ENCODE data around the gene CRLF3.
"Not testable (repeated sequence)": the region's sequence is repeated elsewhere in the genome, so short reads cannot be mapped to it uniquely, and the experiment has no call there.

CRLF3 gene, protein sequence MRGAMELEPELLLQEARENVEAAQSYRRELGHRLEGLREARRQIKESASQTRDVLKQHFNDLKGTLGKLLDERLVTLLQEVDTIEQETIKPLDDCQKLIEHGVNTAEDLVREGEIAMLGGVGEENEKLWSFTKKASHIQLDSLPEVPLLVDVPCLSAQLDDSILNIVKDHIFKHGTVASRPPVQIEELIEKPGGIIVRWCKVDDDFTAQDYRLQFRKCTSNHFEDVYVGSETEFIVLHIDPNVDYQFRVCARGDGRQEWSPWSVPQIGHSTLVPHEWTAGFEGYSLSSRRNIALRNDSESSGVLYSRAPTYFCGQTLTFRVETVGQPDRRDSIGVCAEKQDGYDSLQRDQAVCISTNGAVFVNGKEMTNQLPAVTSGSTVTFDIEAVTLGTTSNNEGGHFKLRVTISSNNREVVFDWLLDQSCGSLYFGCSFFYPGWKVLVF

DNA sequence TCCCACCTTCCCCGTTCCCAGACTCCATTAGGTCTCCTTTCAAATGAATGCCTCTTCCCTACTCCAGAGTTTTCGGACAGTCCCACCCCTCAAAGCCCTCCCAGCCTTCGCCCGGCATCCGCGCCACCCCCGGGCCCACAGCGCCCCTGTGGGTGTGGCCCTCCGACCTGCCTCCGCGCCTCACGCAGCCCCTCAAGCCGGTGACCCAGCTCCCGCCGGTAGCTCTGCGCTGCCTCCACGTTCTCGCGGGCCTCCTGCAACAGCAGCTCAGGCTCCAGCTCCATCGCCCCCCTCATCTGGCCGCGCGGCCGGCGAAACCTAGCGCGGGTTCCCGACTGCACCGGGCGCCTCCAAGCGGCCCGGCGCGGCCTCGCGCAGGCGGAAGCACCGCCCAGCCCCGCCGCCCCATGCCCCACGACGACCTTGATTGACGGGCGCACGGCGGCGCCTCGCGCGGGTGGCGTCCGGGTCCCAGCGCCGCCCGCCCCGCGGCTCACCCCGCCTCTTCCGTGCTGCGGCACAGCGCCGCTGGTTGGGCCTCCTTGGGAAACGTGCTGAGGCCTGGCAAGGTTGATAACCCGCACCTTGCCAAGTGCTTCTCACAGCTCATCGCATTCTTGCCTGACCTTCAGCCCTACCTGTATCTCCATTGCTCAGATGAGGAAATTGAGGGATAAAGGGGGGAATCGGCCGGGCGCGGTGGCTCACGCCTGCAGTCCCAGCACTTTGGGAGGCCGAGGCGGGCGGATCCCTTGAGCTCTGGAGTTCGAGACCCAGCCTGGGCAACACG lies at the start of gene CRLF3:
CRLF3 (minus strand) TSS at position 337 of the 790 bp plus-strand sequence; CDS start at position 296, 41 bp downstream.
- DNase-seq (ENCODE audit: low read depth), result peak; percentile 67

DNA sequence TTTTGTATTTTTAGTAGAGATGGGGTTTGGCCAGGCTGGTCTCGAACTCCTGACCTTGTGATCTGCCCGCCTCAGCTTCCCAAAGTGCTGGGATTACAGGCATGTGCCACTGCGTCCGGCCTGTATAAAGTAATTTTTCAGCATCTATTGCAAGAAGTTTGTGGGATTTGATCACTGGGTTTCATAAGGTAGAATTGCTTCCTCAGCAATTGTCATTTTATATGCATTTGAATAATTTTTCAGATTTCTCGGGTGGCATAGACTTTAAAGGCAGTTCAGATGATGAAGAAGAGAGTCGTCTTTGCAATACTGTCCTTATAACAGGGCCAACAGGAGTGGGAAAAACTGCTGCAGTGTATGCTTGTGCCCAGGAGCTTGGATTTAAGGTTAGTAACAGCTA lies 44.5 kb upstream of the CRLF3 start:
- DNase-seq (ENCODE audit: low read depth), result no peak

DNA sequence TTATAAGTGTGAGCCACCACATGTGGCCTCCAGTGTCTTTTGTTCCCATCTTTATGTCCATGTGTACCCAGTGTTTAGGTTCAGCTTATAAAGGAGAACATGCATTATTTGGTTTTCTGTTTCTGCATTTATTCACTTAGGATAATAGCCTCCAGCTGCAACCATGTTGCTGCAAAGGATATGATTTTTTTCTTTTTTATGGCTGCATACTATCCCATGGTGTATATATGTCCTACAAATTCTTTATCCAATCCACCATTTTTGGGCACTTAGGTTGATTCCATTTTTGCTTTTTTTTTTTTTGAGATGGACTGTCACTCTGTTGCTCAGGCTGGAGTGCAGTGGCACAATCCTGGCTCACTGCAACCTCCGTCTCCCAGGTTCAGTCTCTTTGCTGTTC lies 40.1 kb upstream of the CRLF3 start:
- no peak for DNase-seq (ENCODE audit: low read depth)

DNA sequence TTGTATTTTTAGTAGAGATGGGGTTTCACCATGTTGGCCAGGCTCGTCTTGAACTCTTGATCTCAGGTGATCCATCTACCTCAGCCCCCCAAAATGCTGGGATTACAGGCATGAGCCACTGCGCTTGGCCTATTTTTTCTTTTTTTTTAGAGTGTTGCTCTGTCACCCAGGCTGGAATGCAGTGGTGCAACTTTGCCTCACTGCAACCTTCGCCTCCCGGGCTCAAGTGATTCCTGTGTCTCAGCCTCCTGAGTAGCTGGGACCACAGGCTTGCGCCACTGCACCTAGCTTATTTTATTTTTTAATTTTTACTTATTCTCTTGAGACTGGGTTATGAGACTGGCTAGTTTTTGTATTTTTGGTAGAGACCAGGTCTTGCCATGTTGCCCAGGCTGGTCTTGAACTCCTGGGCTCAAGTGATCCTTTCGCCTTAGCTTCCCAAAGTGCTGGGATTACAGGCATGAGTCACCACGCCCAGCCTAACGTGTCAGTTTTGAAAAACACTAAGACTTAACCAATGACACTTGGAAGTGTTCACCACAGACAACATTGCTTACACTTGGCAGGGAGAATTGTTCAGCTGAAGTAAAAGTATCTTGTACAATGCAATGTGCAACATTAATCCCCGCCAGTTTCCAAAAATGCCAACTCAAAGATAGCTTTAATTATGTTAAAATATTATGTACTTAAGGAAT lies 34.2 kb upstream of the CRLF3 start:
- DNase-seq (ENCODE audit: low read depth), result no peak

DNA sequence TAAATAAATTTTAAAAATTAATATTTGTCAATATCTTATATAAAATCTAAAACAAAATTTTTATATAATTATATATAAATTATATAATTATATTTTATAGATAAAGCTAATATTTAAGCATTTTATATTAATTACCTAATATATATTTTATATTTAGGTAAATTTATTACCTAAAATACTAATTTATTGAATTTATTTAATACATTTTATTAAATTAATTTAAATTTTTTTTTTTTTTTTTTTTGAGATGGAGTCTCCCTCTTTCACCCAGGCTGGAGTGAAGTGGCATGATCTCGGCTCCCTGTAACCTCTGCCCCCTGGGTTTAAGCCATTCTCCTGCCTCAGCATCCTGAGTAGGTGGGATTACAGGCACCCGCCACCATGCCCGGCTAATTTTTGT lies 29.7 kb upstream of the CRLF3 start:
- DNase-seq (ENCODE audit: low read depth), result no peak

DNA sequence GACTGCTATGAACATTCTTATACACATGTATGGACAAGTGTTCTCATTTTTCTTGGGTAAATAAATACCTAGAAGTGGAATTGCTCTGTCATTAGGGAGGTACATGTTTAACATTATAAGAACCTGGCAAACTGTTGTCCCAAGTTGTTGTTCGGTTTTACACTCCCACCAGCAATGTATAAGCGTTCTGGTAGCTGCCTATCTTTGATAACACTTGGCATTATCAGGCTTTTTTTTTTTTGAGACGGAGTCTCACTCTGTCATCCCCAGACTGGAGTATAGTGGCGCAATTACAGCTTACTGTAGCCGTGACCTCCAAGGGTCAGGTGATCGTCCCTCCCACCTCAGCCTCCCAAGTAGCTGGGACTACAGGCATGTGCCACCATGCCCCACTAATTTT lies 23.5 kb upstream of the CRLF3 start:
- DNase-seq (ENCODE audit: low read depth), result no peak

DNA sequence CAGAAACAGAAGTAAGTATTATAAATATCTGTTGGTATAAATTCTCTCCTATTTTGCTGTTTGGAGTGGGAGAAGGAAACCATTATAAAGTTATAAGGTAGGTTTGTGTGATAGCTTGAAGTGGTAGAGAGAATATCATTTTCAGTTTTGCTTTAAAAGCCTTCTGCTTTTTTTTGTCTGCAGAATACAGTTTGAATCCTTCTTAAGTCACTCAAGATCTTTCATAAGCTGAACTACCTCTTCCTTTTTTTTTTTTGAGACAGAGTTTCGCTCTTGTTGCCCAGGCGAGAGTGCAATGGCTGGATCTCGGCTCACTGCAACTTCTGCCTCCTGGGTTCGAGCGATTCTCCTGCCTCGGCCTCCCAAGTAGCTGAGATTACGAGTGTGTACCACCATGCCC lies 16.3 kb upstream of the CRLF3 start:
- DNase-seq (ENCODE audit: low read depth), result no peak

DNA sequence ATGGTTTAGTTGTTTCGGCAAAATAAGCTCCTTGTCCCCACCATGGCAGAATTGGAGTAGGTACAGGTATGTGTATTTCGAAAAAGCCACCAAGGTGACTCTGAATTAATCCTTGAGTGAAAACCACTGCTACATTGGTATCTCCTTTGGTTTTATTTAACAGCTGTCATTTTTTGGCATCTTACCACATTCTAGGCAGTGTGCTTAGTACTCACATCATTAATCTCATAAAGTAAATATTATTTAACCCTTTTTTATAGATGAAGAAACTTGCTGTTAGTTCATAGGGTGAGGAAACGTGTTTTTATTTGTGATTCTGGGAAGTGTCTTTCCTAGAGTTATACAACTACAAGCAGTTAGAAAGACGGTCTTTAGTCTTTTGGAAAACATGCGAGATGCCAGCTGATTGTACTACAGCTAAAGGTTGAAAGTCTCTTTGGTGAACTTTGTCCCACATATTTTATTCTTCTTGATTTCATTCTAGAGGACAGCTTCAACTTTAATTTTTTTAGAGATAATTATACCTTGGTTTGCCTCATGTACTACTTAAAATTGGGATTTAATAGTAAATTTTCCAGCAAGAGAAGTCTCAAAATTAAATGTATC lies 13.8 kb upstream of the CRLF3 start:
- no peak for DNase-seq (ENCODE audit: low read depth)

DNA sequence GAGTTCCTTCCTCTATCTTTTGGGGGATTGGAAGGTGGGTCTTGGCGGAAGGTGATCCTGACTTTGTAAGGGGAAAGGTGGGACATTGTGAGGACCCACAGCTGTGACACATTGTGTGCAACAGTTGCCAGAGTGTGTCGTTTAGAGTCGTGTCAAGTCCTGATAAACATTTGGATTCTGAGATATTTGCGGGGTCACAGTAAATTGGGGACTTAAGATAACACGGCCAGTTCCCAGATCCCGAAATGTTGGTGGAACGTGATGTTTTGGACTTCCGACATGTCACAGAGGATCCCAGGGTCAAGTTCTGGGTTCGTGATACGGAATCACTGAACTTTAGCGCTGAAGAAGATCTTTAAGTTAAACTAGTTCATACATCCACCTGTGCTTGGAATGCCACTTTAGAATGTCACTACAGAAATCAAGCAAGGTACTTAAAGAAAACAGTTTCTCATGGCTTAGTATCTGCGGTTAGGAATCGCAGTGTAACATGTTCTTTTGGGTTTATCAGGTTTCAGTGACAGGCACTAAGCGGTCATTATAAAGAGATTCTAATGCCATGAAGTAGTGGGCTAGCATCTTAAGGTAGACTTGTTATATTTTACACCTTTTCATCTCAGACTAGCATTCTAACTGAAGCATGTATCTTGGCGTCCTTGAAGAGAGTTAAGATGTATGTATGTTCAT lies 8.1 kb upstream of the CRLF3 start:
- no peak for DNase-seq (ENCODE audit: low read depth)

DNA sequence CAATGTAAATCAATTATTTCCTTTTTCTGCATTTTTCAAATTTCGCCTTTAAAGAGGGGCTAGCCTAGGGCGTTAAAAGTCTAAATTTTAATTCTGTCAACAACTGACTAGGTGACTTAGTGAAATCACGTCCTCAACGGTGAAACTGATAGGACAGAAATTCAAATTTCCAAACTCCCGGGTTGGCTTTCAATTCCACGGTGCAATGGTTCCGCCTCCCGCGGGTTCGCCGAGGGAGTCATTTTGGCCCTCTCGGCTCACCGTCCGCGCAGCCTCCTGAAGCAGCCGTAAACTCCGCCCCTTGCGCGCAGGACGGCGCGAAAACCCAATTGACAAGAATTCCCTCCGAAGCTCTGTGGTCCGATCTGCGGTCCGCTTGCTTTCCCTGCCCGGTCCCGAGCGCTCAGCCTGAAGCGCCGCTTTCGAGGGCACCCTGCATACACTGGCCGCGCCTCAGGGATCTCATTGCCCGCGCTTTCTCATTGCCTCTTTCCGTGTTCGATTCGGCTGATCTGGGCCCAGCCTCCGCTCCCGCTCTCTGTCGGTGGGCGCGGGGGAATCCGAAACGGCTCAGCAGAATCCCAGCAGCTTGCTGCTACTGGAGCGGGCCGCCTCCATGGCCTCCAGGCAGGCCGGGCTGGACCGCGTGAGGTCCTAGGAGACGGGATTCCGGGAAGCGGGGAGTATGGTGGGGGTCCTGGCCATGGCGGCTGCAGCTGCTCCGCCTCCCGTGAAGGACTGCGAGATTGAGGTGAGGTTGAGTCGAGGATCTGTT lies 7.4 kb upstream of the CRLF3 start, which contains the start of gene ATAD5:
ATAD5 (plus strand) TSS at position 304 of the 775 bp plus-strand sequence; CDS start at position 686, 382 bp downstream.
- peak; percentile 75 for DNase-seq (ENCODE audit: low read depth)

DNA sequence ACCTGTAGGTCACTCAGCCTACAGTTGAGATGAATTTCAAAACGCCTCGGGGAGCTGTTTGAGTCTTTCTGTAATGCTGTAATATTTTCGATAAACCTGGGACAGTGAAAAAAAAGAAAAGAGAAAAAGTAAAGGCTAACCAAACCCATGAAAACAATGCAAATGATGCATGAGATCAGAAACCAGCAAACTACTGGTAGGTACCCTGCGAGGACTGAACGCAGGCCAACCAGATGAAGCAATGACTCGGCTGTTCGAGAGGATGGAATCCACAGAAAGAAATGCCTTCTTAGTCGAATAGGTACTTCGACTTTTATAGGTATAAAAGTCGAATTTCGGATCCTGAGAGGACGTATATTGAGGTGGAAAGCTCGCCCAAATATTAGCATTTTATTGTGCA lies 6.8 kb upstream of the CRLF3 start:
- DNase-seq (ENCODE audit: low read depth), result no peak

DNA sequence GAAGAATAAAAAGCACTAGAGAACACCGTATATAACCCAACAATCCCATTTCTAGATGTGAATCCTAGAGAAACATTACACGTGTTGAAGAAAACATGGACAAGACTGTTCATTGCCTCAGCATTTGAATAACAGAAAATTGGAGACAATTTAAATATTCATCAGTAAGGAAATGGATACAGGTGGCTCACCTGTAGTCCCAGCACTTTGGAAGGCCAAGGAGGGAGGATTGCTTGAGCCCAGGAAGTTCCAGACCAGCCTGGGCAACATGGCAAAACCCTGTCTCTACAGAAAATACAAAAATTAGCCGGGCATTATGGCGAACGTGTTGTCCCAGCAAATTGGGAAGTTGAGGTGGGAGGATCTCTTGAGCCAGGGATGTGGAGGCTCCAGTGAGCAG lies 4.5 kb upstream of the CRLF3 start:
- no peak for DNase-seq (ENCODE audit: low read depth)

DNA sequence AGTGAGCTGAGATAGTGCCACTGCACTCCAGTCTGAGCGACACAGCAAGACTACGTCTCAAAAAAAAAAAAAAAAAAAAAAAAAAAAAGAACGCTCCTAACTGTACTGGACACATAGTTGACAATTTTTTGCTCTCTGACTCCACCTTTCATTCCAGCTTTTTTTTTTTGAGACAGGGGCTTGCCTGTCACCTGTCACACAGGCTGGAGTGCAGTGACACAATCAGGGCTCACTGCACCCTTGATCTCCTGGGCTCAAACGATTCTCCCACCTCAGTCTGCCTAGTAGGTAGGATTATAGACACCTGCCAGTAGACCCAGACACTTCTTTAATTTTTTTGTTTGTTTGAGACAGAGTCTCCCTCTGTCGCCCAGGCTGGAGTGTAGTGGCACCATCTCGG lies 2.6 kb upstream of the CRLF3 start:
- DNase-seq (ENCODE audit: low read depth), result no peak

DNA sequence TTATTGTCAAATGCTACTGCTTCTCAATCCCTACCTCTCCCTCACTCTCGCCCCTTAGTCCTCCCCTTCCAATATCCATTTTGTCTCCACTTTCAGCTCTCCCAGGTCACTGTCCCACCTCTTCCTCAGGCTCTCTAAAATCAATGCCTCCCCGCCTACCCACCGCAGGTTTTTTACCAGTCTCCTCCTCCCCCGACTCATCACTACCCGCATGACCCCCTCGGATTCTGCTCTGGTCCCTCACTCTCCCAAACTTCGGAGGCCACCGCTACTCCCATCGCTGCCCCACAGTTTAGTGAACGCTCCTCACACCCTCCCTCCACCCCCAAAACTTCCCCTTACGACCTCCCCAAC lies 513 bp downstream of the CRLF3 start:
- no peak for DNase-seq (ENCODE audit: low read depth)

DNA sequence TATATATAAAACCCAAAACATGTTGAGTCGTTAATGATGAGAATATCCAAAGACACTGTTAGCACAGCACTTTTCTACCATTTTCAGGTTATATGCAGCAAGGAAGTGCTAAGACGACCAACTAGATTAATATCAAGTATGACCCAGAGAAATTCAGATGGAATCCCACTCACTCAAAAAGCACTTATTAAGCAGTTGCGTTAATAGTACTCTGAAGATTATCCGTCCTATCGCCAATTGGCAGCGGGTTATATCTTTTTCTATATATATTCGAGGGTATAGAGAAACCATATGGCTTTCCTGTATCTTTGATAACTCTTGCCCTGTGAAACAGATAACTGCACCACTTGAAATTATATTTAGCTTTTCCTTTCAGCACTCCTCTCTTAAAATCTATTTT lies 1.1 kb downstream of the CRLF3 start:
- DNase-seq (ENCODE audit: low read depth), result no peak

DNA sequence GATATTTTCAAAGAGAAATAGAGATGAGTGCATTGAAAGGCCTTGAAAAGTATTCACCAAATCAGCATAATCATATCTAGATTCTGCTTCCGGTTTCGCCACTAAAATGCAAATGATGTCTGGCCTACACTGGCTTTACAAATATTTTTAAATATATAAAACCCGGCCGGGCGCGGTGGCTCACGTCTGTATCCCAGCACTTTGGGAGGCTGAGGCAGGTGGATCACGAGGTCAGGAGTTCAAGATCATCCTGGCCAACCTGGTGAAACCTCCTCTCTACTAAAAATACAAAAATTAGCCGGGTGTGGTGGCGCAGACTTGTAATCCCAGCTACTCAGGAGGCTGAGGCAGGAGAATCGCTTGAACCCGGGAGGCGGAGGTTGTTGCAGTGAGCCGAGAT lies 1.6 kb downstream of the CRLF3 start:
- not testable (repeated sequence) for DNase-seq (ENCODE audit: low read depth)

DNA sequence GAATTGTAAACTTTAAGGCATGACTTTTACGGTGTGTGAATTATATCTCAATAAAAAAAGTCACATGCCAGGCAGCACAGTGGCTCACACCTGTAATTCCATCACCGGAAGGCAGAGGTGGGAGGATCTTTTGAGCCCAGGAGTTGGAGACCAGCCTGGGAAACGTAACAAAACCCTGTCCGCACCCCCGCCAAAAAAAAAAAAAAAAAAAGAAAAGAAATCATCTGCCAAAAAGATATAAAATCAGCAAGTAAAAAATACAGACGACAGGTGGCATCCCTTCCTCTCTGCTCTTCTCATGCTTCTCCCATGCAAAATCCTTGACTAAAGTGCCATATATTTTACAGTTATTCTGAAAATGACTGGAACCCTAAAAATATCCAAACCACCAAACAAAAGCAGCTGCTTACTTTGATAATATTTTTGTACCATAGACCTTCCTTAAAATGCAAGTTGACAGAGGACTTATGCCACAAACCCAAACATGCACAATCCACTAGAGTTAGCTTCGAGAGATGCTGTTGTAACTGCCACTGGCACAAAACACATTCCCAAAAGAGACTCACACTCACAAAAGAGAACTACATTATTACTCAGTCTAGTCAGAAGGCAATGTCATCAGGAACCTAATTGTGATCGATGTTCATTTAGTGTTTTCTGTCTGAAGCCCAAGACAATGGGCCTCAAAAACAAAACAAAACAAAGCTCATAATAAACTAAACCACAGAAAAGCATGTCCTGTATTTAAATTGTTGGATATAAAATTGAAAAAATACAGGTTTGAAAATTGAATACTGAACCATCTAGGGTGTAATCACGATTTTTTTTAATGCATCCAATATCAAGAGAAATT lies 2.4 kb downstream of the CRLF3 start:
- no peak for DNase-seq (ENCODE audit: low read depth)

DNA sequence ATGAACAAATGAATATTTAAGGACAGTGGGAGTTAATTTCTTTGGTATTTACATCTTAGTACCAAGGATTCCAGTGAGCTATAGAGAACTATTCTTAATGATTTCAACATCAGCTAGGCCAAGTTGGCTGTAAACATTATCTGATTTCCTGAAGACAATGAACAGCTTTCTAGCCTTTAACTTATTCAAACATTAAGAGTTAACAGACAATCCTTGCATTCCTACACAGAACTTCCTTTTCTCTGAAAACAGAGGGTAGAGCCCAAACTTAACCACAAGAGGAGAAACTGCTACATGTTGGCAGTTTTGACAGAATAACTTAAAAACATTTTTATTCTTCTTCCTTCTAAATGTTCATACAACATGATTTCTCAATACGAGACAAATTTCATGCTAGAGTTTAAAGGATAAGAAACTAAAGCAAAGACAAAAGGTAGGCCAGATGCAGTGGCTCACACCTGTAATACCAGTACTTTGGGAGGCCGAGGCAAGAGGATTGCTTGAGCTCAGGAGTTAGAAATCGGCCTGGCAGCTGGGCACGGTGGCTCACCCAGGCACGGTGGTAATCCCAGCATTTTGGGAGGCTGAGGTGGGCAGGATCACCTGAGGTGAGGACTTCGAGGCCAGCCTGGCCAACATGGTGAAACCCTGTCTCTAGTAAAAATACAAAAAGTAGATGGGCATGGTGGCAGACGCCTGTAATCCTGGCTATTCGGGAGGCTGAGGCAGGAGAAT lies 4.4 kb downstream of the CRLF3 start:
- no peak for DNase-seq (ENCODE audit: low read depth)

DNA sequence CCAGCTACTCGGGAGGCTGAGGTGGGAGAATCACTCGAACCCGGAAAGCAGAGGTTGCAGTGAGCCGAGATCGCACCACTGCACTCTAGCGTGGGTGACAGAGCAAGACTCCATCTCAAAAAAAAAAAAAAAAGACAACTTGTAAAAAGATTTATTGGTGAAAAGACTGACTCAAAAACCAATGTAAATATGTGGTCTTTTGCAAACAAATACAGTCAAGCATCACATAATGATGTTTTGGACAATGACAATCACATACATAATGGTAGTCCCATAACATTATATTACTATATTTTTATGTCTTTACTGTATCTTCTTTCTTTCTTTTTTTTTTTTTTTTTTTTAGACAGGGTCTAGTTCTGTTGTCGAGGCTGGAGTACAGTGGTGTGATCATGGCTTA lies 8.3 kb downstream of the CRLF3 start:
- no peak for DNase-seq (ENCODE audit: low read depth)
